ENCODE results near the gene SCAMP5. TPM values are rescaled to one million over a fixed set of nuclear protein-coding genes. Genes with fewer than 3 reads are reported as not detected.

SCAMP5 gene
- total RNA-seq, 1 donor from 2014 or later = 21.0 TPM

DNA sequence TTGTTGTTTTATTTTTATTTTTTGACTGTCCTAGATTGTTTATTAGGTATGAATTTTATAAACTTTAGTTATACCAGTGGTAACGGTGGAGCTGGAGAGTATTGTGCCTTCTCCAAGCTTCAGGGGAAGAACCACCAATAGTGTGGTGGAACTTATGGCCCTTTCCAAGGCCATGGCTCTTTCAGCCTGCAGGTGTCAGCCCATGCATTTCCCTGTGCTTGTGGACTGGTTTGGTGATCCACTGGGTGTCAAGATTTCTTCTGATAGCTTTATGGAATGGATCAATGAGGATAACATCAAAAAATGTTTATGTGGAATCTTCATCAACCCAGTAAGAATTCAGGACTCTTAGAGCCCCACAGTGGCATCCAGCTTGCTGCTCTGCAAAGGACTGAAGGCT is 19.2 kb upstream of the SCAMP5 start:
- DNase-seq (ENCODE audit: low spot score) = no peak

DNA sequence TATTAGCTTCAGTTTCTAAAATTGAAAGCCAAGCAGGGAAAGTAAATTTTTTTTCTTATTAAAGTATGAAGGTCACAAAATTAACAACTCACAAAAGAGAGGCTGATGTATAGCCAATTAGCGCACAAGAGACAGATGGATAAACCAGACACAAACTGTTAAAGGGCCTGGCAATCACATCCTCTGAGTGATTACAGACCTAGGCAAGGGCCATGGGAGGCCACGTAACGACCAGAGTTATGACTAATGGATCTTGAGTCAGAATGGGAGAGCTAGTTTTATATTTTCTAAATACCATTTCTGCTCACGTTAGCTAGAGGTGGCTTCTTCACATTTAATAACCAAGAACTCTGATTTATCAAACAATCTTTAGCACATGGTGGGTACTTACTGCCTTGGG is 17.8 kb upstream of the SCAMP5 start:
- no peak for DNase-seq (ENCODE audit: low spot score)

DNA sequence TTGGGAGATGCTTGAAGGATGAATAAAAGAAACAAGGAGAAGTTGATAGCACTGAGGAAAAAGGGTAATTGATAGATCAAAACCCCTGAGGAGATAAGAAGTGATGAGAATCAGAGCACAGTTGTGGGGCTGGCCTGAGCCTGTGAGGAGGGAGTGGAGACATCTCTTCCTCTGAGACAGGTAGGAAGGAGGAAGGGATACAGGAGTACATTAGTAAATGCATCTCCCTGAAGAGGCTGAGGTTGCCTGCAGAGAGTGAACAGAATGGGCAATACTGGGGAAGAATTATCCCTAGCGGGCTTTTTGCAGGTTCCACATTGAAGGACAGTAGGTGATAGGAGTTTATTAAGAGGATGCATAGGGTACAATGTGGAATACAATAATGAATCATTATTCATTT is 17.3 kb upstream of the SCAMP5 start:
- DNase-seq (ENCODE audit: low spot score) = no peak

DNA sequence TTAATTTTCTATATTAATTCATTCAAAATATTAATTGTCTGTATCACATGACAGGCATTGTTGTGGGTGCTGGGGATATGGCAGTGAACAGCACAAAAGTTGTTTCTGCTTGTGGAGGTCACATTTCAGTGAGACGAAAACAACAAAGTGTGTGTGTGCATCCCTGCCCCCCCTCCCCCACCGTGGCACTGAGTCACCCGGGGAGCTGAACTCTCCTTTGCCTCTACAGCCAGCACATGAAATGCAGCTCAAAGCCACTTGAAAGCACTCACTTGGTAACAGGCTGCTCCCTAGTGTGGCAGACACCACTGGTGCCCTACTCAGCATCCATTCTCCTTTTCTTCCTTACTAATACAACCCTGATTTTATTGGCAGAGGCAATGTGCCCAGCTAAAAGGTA is 16.9 kb upstream of the SCAMP5 start:
- DNase-seq (ENCODE audit: low spot score) = no peak

DNA sequence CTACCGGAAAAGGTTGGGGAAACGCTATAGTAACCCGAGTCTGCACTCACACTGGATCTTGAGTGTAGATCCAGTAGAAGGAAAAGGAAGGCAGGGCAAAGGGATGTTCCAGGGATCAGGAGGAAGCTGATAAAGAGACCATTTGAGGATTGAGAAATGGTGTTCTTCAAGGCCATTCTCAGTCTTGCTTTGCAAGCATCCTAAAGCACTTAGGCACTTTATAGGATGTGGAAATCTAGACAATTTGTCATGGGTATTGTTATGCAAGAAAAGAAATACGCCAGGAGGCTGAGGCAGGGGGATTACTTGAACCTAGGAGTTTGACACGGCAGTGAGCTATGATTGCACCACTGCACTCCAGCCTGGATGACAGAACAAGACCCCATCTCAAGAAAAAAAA is 13.2 kb upstream of the SCAMP5 start:
- no peak for DNase-seq (ENCODE audit: low spot score)

DNA sequence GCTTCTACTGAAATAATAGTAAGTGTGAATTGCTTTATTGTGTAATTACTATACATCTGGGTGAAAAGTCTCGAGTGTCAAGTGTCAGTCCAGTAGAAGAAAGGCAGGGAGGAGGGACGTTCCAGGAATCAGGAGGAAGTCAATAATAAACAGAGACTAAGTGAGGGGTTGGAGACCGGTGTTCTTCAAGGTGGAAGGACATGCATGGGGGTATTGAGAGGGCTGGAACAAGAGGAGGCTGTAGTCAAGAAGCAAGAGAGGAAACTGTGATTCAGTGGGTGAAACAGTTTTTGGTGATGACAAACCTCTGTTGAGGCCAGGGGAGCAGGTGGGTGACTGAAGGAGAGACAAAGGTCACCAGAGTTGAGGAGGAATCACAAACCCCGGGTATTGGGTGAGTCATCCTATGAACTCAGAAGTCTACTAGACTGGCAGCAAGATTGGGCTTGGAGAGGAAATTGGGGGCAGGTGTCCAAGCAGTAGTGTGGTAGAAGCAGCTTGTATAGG is 11.6 kb upstream of the SCAMP5 start:
- no peak for DNase-seq (ENCODE audit: low spot score)

DNA sequence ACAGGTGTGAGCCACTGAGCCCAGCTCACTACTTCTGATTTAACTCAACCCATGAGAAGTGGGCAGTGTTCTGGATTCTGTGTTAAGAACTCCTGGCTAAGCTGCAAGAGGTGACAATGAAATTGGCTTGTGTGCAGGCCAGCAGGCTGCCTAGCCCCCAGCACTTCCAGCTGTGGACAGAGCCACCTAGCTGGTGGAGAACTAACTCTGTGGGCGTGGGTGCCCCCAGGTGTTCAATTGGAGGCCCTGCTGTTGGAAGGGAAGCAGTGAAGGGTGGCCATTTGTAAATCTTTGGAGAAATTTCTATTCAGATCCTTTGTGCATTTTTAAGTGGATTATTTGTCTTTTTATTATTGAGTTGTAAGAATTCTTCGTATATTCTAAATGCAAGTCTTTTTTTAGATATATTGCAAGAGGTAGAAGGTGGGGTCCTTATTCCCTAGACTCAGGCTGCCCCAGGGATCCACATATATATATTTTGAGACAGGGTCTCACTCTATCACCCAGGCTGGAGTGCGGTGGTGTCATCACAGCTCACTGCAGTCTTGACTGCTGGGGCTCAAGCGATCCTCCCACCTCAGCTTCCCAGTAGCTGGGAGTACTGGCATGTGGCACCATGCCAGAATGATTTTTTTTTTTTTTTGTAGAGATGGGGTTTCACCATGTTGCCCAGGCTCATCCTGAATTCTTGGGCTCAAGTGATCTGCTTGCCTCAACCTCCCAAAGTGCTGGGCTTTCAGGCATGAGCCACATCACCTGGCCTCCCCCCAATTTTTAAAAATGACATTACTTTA is 7.2 kb upstream of the SCAMP5 start:
- no peak for DNase-seq (ENCODE audit: low spot score)

DNA sequence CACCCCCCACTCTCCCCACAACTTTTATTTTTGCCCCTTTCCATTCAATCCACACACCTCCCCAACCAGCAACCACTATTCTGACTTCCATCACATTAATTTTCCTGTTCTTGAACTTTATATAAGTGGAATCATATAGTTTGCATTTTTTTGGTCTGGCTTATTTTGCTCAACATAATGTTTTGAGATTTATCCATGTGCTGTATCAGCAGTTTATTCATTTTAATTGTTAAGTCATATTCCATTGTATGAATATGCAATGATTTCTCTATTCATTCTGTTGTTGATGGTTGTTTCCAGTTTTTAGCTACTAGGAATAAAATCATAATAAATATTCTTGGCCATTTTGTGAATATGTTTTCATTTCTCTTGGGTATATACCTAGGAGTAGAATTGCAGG is 5.8 kb upstream of the SCAMP5 start:
- no peak for DNase-seq (ENCODE audit: low spot score)

DNA sequence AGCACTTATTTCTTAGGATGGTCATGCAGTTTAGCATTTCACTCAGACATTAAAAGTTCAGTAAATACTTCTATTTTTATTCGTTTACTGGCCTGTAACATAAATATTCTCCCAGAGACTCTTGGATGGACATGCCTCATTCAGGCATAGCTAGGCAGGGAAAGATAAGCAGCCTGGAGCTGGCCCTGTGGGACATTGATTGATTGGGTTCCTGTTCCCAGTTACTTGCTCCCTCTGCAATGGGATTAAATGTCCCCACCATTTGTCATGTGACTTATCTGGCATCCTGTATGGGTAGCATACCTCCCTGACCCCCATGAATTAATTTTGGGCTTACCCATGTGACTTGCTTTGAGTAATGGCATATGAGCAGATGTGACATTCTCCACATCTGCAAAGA is 2.7 kb upstream of the SCAMP5 start:
- no peak for DNase-seq (ENCODE audit: low spot score)

DNA sequence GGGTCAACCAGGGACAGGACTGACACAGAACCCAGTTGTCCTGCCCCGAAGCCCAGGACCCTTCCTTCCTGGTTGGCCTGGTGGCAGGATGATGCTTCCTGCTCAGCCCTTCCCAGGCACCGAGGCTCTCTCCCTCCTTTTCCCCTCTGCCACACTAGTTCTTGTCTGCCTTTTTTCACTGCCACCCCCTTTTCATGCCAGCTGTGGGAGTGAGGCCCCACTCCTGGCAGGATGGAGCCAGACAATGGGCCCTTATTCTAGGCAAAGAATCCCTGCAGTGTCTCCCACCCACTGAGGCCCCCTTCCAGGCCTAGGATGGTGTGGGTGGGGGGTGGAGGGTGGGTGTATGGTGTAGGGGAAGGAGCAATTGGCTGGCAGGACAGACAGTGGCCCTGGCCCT is 1.1 kb upstream of the SCAMP5 start:
- no peak for DNase-seq (ENCODE audit: low spot score)

DNA sequence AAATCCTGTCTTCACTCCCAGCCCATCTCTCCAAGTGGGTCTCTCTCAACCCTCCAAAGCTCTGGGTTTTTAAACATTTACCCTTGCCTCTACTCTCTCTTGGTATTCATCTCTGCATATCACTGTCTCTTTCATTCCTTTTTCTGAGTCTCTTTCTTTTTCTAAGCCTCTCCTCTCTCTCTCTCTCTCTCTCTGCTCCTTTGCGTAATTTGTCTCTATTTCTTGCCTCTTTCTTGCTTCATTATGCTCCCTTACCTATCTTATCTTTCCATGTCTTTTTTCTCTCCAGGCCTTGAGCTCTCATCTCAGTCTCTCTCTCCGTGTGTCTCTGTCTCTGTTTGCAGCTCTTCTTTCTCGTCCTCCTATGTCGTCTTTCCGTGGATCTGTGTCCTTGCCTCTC is 678 bp upstream of the SCAMP5 start:
- DNase-seq (ENCODE audit: low spot score) = no peak

DNA sequence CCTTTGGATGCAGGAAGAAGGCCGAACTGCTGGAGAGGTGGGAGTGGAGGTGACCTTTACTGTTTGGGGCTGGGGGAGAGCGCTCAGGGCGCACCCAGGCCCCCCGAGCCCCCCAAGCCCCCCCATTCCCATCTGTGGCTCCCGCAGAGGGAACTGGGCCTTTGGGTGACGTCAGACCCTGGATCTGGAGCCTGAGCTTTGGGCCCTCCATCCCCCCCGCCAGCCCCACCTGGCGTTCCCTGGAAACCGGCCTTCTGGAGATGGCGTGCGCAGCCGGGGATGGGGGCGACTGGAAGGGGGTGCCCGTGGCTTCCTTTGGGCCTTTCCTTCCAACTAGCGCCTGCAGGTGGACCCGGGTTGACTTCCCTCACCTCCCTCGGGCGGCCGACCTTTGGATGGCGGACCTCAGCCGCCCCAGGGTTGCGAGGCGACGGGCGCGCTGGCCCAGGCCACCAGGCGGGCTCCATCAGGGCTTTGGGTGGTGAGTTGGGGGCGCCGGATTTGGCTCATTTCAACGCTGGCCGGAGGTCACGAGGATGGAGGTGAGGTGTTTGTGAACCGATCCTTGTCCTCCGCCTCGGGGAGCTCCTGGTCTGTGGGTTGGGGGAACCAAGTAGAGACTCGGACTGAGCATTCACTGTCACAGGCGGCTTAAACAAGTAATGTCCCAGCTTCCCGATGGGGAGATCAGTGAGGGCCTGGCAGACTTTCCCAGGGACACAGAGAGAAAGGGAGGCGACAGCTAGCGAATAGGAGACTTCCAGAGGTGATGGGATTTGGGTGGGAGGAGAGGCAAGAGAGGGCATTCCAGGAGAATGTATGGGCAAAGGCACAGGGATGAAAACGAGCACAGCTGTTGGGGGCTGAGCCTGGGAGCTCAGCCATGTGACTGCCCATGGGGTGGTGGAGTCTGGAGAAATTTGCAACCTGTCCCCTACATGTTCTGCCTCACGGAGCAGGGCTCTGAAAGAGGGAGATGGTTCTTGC is 709 bp downstream of the SCAMP5 start:
- no peak for DNase-seq (ENCODE audit: low spot score)

DNA sequence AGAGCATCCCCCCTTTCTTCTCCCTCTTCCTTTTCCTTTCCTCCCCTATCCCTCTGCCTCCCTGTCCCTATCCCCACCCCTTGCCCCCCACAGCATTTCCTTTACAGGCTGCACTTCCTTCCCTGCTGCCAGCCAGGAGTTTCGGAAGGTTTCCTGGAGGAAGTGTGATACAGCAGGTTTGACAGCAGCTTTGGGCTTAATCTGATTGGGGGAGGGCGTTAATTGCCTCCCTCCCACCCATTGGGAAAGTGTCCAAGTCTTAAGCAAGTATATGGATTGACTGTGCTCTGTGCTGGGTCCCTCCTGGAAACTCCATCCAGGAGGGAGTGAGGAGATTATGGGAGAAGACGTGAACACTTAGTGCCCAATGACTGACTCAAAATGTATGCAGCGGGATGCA is 1.8 kb downstream of the SCAMP5 start:
- DNase-seq (ENCODE audit: low spot score) = no peak

DNA sequence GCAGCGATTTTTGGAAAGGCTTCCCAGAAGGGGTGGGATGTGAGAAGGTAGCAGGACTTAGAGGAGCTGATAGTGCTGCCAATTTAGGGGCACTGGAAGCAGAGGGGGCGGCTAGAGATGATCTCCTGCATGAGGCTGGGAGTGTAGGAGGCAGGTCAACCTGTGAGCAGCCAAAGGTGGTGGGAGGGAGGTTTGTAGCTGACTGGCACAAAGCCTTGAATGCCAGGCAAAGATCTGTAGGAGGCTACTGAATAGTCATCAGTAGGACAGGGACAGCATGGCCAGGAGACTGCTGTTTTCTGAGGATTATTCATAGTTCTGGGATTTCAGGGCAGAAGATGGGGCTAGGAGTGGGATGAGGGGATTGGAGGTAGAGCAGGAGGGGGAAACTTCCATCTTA is 2.2 kb downstream of the SCAMP5 start:
- no peak for DNase-seq (ENCODE audit: low spot score)

DNA sequence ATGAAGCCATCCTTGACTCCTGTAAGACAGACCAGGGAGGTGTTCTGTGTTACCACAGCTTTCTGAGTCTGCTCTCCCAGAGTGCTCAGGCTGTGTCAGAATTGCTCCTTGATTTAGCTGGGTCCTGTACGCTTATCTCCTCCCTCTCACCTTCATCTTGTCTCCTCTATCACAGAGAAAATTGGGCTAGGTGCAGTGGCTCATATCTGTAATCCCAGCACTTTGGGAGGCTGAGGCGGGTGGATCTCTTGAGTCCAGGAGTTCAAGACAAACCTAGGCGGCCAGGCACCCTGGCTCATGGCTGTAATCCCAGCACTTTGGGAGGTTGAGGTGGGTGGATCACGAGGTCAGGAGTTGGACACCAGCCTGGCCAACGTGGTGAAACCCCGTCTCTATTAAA is 5.9 kb downstream of the SCAMP5 start:
- no peak for DNase-seq (ENCODE audit: low spot score)

DNA sequence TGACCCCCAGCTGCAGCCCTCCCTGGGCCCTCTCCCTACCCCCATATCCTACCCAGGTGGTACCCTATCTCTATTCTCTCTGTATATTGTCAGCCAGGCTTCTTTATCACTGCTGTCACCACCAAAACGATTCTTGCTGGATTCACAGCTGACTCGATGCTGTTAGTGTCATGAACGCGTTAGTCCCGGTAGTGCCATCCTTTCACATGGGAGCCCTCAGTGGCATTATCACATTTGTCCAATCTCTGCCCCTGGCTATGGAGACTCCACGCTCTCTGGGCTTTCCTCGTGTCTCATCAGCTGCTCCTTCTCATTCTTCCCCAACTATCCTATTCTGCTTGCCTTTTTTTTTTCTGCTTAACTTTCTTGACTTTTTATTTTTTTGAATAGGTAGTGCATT is 7.0 kb downstream of the SCAMP5 start:
- DNase-seq (ENCODE audit: low spot score) = no peak

DNA sequence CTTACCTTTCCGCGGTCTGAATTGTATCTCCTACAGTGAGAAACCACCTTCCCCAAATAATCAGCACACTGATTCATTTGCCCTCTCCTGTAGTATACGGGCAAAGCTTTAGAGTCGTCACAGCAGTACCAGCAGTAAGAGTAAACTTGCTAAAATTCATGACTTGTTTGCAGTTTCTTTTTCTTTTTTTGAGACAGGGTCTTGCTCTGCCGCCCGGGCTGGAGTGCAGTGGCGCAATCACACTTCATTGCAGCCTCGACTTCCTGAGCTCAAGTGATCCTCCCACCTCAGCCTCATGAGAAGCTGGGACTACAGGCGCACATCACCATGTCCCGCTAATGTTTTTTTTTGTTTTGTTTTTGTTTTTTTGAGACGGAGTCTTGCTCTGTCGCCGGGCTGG is 11.9 kb downstream of the SCAMP5 start:
- DNase-seq (ENCODE audit: low spot score) = no peak

DNA sequence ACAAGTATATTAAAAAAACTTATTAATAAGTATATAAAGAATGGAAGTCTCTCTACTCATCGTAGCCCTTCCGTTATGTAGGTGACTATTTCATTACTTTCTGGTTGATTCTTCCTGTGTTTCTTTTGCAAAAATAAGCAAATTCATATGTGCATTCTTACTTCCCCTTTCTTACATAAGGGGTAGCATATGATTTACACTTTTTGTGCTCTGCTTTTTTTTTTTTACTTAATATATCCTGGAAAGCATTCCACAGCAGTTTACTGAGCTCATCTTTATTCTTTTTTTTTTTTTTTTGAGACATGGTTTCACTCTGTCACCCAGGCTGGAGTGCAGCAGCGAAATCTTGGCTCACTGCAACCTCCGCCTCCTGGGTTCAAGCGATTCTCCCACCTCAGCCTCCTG is 12.9 kb downstream of the SCAMP5 start:
- no peak for DNase-seq (ENCODE audit: low spot score)

DNA sequence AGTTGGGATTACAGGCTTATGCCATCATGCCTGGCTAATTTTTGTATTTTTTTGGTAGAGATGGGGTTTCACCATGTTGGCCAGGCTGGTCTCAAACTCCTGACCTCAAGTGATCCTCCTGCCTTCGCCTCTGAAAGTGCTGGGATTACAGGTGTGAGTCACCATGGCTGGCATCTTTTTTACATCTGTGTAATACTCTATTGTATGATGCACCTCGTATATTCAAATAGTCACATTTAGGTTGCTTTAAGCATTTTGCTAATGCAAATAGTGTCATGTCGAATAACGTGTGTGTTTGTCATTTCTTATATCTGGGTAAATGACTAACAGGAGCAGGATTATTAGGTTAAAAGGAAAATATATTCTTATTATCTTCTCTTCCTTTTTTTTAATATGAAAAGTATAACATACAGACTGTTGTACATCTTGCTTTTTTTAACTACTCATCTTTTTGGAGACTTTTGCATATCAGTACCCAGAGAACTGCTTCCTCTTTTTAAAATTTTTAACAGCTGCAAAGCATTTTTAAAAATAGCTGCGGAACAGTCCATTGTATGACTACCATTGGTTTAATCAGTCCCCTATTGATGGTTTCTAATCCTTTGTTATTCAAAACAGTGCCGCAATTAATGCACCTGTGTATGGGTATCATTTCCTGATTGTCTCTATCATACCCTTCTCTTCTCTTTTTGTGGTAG is 13.4 kb downstream of the SCAMP5 start:
- no peak for DNase-seq (ENCODE audit: low spot score)

DNA sequence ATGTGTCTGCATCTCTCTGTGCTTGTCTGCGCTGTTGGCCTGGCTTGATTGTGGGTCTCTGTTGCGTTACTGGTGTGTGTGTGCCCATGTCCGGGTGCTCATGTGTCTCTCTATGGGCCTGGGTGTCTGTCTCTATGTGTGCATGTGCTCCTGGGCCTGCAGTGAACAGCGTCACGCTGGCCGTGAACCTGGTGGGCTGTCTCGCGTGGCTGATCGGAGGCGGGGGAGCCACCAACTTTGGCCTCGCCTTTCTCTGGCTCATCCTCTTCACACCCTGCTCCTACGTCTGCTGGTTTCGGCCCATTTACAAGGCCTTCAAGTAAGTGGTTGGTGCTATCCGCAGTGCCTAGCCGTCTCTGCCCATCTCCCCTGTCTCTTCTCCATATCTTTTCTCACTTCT is 21.1 kb downstream of the SCAMP5 start:
- no peak for DNase-seq (ENCODE audit: low spot score)

DNA sequence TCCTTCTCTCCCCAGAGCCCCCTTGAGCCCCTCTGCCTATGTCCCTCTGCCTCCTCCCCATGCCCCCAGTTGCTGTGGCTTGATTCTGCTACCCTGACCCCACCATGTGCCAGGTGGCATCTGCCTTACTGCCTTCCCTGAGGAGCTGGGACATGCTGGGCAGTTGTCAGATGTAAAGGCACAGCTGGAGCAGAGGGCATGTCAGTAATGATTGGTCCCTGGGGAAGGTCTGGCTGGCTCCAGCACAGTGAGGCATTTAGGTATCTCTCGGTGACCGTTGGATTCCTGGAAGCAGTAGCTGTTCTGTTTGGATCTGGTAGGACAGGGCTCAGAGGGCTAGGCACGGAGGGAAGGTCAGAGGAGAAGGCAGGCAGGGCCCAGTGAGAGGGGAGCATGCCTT is 24.6 kb downstream of the SCAMP5 start:
- no peak for DNase-seq (ENCODE audit: low spot score)

DNA sequence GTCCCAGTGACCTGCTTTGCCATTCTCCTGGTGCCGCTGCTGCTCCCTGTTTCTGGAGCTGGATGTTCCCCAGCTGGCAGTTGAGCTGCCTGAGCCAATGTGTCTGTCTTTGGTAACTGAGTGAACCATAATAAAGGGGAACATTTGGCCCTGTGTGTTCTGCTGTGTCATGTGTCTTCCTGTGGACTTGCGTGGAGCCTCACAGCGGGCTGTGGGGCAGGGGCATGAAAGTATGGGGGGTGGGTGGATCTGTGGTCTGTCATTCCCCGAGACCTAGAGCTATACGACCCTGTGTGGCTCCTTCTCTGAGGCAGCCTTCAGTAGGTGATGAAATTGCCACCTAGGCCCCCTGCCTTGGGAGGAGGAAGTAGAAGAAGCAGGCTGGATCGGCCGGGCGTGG is 26.0 kb downstream of the SCAMP5 start:
- no peak for DNase-seq (ENCODE audit: low spot score)
